T-helper 1 cell (primary cell): Measurements from ENCODE around the gene CPNE5.
"Not testable (repeated sequence)": the region's sequence is repeated elsewhere in the genome, so short reads cannot be mapped to it uniquely, and the experiment has no call there.

Experiments
- DNase-seq, 5 donors: peaks; one replicate each; pipeline ENCODE4 v3.0.0-alpha.2; 2012 to 2020

The CPNE5 gene

GRCh38 chr6:36720251-36721141, 118.7 kb downstream of the CPNE5 start:
- DNase-seq: no peak

- no peak for DNase-seq
Observed at GRCh38 chr6:36719126-36719525, 120.1 kb downstream of the CPNE5 start.

GRCh38 chr6:36718560-36718959, 120.7 kb downstream of the CPNE5 start:
- DNase-seq: no peak

GRCh38 chr6:36717871-36718540, 121.2 kb downstream of the CPNE5 start:
- no peak for DNase-seq

GRCh38 chr6:36717231-36717825, 121.9 kb downstream of the CPNE5 start:
- DNase-seq: no peak

GRCh38 chr6:36716476-36717093, 122.7 kb downstream of the CPNE5 start:
- no peak for DNase-seq

GRCh38 chr6:36715469-36715868, 123.8 kb downstream of the CPNE5 start:
- no peak for DNase-seq

- DNase-seq: no peak
Observed at GRCh38 chr6:36714511-36714910, 124.7 kb downstream of the CPNE5 start.

GRCh38 chr6:36713846-36714245, 125.4 kb downstream of the CPNE5 start:
- DNase-seq: no peak

GRCh38 chr6:36712816-36713215, 126.4 kb downstream of the CPNE5 start:
- no peak for DNase-seq

- no peak for DNase-seq
Observed at GRCh38 chr6:36706339-36706738, 132.9 kb downstream of the CPNE5 start.

- DNase-seq: not testable (repeated sequence)
Observed at GRCh38 chr6:36704961-36705577, 134.2 kb downstream of the CPNE5 start.

- DNase-seq: no peak
Observed at GRCh38 chr6:36703982-36704381, 135.3 kb downstream of the CPNE5 start.

GRCh38 chr6:36703081-36703606, 136.1 kb downstream of the CPNE5 start:
- DNase-seq: no peak

- no peak for DNase-seq
Observed at GRCh38 chr6:36702656-36703055, 136.6 kb downstream of the CPNE5 start.

- no peak for DNase-seq
Observed at GRCh38 chr6:36701401-36701991, 137.7 kb downstream of the CPNE5 start.

- no peak for DNase-seq
Observed at GRCh38 chr6:36700831-36701230, 138.4 kb downstream of the CPNE5 start.

GRCh38 chr6:36700071-36700812, 139.0 kb downstream of the CPNE5 start:
- no peak for DNase-seq

- DNase-seq: no peak
Observed at GRCh38 chr6:36699348-36699747, 139.9 kb downstream of the CPNE5 start.

- DNase-seq: no peak
Observed at GRCh38 chr6:36698871-36699271, 140.4 kb downstream of the CPNE5 start.

- no peak for DNase-seq
Observed at GRCh38 chr6:36698196-36698595, 141.0 kb downstream of the CPNE5 start.
